SK-N-SH (cell line): ENCODE results near the gene MEGF10. TPM values are rescaled to one million over a fixed set of nuclear protein-coding genes. Genes with fewer than 3 reads are reported as not detected.

Source experiments
- CTCF ChIA-PET: fragments of 300-600, 350-600 bp; formaldehyde crosslinking; extraction: SDS; loops from one replicate; lab custom pipeline; 2021; lab: Yijun Ruan, JAX
- POLR2A ChIA-PET: fragments of 350-600 bp; sonication (Branson Sonifier 250); formaldehyde crosslinking; extraction: SDS; loops from one replicate; lab custom pipeline; 2020; ENCODE audit warnings: antibody characterized with exemption, inconsistent platforms; lab: Yijun Ruan, JAX
- DNase-seq: peaks from one replicate; pipeline ENCODE4 v3.0.0; 2012
- H2AFZ ChIP-seq: fragments of 200-600 bp; sonication (generic); 2 replicates; pipeline ENCODE4 v1.8.1; 2016; ENCODE audit warnings: antibody characterized with exemption, mild to moderate bottlenecking, low read depth
- H3F3A ChIP-seq: fragments of 200-600 bp; sonication (generic); replicated peaks from 2 replicates; pipeline ENCODE3; 2016; ENCODE audit warnings: antibody characterized with exemption, mild to moderate bottlenecking; ENCODE audit not compliant: insufficient read depth
- H3K27ac ChIP-seq, 2 experiments: fragments of 200-500 bp in 1 of 2; fragments of 200-600 bp in 1 of 2; sonication (Bioruptor generic) in 1 of 2; sonication (generic), shearing (Covaris generic) in 1 of 2; 2 replicates each; pipeline versions ENCODE4 v1.5.1 to v1.6.1; 2014 to 2016; ENCODE audit warnings: low read depth in 2 of 2, inconsistent platforms in 1 of 2, low read length in 1 of 2, mild to moderate bottlenecking in 1 of 2, mixed read lengths in 1 of 2
- H3K27me3 ChIP-seq: fragments of 200-600 bp; sonication (generic), shearing (Covaris generic); 2 replicates; pipeline ENCODE4 v1.6.1; 2016; ENCODE audit warnings: mixed run types; ENCODE audit not compliant: insufficient read depth
- H3K36me3 ChIP-seq, 2 experiments: fragments of 200-500 bp in 1 of 2; fragments of 200-600 bp in 1 of 2; sonication (Bioruptor generic) in 1 of 2; sonication (generic) in 1 of 2; replicated peaks in 1 of 2; 2 replicates each; pipeline versions ENCODE3 to v1.5.1; 2014 to 2016; ENCODE audit warnings: low read length in 1 of 2, mild to moderate bottlenecking in 1 of 2; ENCODE audit not compliant: insufficient read depth in 2 of 2, control insufficient read depth in 1 of 2
- H3K4me1 ChIP-seq, 2 experiments: fragments of 200-500 bp in 1 of 2; fragments of 200-600 bp in 1 of 2; sonication (Bioruptor generic) in 1 of 2; sonication (generic), shearing (Covaris generic) in 1 of 2; 2 replicates each; pipeline versions ENCODE4 v1.5.1 to v1.6.1; 2014 to 2016; ENCODE audit warnings: low read depth in 1 of 2, low read length in 1 of 2, mixed run types in 1 of 2; ENCODE audit not compliant: insufficient read depth in 2 of 2, control insufficient read depth in 1 of 2
- H3K4me2 ChIP-seq: fragments of 200-600 bp; sonication (generic), shearing (Covaris generic); 2 replicates; pipeline ENCODE4 v1.6.1; 2017; ENCODE audit warnings: mixed run types
- H3K4me3 ChIP-seq, 2 experiments: fragments of 200-500 bp in 1 of 2; fragments of 200-600 bp in 1 of 2; sonication (Bioruptor generic) in 1 of 2; sonication (generic), shearing (Covaris generic) in 1 of 2; 2 replicates each; pipeline versions ENCODE4 v1.5.1 to v1.8.1; 2014 to 2016; ENCODE audit warnings: low read depth in 2 of 2, inconsistent platforms in 1 of 2, low read length in 1 of 2, mild to moderate bottlenecking in 1 of 2, mixed read lengths in 1 of 2, moderate library complexity in 1 of 2
- H3K79me2 ChIP-seq: fragments of 200-600 bp; sonication (generic); 2 replicates; pipeline ENCODE4 v1.8.1; 2017; ENCODE audit warnings: mild to moderate bottlenecking; ENCODE audit not compliant: insufficient read depth
- H3K9ac ChIP-seq: fragments of 200-600 bp; sonication (generic); 2 replicates; pipeline ENCODE4 v1.6.1; 2017; ENCODE audit warnings: mixed run types
- H3K9me2 ChIP-seq: fragments of 200-600 bp; sonication (generic); 2 replicates; pipeline ENCODE4 v1.6.1; 2017; ENCODE audit warnings: mixed run types
- H3K9me3 ChIP-seq: fragments of 200-600 bp; sonication (generic); 2 replicates; pipeline ENCODE4 v1.6.1; 2017; ENCODE audit warnings: mixed run types, mild to moderate bottlenecking, moderate library complexity
- H4K20me1 ChIP-seq: fragments of 200-600 bp; sonication (generic); 2 replicates; pipeline ENCODE4 v1.6.1; 2017; ENCODE audit warnings: mild to moderate bottlenecking, mixed run types; ENCODE audit not compliant: insufficient read depth
- FOXM1 ChIP-seq: IDR thresholded peaks from 2 replicates; pipeline ENCODE4 v1.4.0; 2012; ENCODE audit warnings: low read depth, mild to moderate bottlenecking
- JUND ChIP-seq: IDR thresholded peaks from 2 replicates; pipeline ENCODE4 v1.4.0; 2012
- MXI1 ChIP-seq: IDR thresholded peaks from 2 replicates; pipeline ENCODE4 v1.6.1; 2012; ENCODE audit warnings: mild to moderate bottlenecking, low read depth, low read length, improper control_type of control experiment
- NFIC ChIP-seq: IDR thresholded peaks from 2 replicates; pipeline ENCODE4 v1.4.0; 2012; ENCODE audit warnings: borderline replicate concordance
- RAD21 ChIP-seq: IDR thresholded peaks from 2 replicates; pipeline ENCODE4 v1.6.1; 2012; ENCODE audit warnings: mild to moderate bottlenecking, low read length
- RCOR1 ChIP-seq: fragments of 150-350 bp; IDR thresholded peaks from 2 replicates; pipeline ENCODE4 v1.6.1; 2017; ENCODE audit warnings: antibody characterized with exemption, low read length
- RFX5 ChIP-seq: IDR thresholded peaks from 2 replicates; pipeline ENCODE4 v1.6.1; 2012; ENCODE audit warnings: mild to moderate bottlenecking, improper control_type of control experiment, low read length
- RXRA ChIP-seq: IDR thresholded peaks from 2 replicates; pipeline ENCODE4 v1.4.0; 2012; ENCODE audit warnings: low read depth, mild to moderate bottlenecking, borderline replicate concordance
- TAF1 ChIP-seq: IDR thresholded peaks from 2 replicates; pipeline ENCODE4 v1.6.1; 2012; ENCODE audit warnings: low read depth, mild to moderate bottlenecking, low read length, moderate library complexity, borderline replicate concordance
- TEAD4 ChIP-seq: IDR thresholded peaks from 2 replicates; pipeline ENCODE4 v1.4.0; 2012; ENCODE audit warnings: mild to moderate bottlenecking, borderline replicate concordance; ENCODE audit not compliant: insufficient read depth
- WGBS: methylation state at CpG from one replicate; pipeline ENCODE4 v1.1.6; 2017; ENCODE audit warnings: low lambda C conversion rate; 5-methylcytosine and 5-hydroxymethylcytosine counted together
- polyA plus RNA-seq, 3 experiments: library from polyadenylated mRNA; depleted of rRNA; stranded (reverse); fragments of >200 nt; gene quantifications; 2 replicates each; pipeline ENCODE4 v1.2.3, GENCODE V29; 2012
- TF ChIP-seq, protein P1 (sequence below): IDR thresholded peaks from 2 replicates; pipeline ENCODE4; 2012
- TF ChIP-seq, protein P2 (sequence below): IDR thresholded peaks from 2 replicates; pipeline ENCODE4 v1.4.0; 2012; ENCODE audit warnings: low read depth, borderline replicate concordance
- TF ChIP-seq, protein P3 (sequence below): IDR thresholded peaks from 2 replicates; pipeline ENCODE4 v1.4.0; 2012; ENCODE audit warnings: low read depth
- TF ChIP-seq, protein P4 (sequence below): fragments of 150-350 bp; IDR thresholded peaks from 2 replicates; pipeline ENCODE4 v1.6.1; 2016; ENCODE audit warnings: mild to moderate bottlenecking, low read depth, low read length
- TF ChIP-seq, protein P5 (sequence below): fragments of 200-600 bp; sonication (generic); IDR thresholded peaks from 2 replicates; pipeline ENCODE4 v1.6.1; 2017; ENCODE audit warnings: antibody characterized with exemption, mild to moderate bottlenecking, moderate library complexity

Gene MEGF10
- polyA plus RNA-seq, 1 of the 3 experiments (the other 2 are of a cell fraction) = 1.1 TPM

DNA sequence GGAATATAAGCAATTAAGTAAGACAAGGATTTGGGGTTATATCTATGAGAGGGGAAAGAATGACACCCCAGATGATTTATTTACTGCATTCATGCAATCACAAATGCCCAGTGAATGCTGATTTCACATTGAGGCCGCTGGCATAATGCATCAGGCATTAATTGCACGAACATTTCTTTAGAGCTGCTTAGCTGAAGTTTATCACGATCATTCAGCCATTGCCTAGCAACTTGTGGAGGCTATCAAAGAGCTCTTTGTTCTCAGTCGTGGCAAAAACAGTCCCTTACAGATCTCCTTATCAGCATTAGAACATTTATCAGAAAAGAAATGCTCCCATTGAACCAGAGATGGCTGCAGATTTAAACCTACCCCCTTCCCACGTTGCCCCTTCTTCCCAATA, 138.2 kb downstream of the MEGF10 start:
- Histone ChIP-seq H3K27ac (no peak overlapping the region), H3K79me2 (no peaks in the 10 kb centered on the region), H3K27me3 (no peaks in the 10 kb centered on the region), H3K36me3 (no peaks in the 10 kb centered on the region), H4K20me1 (no peaks in the 10 kb centered on the region), H2AFZ (no peak overlapping the region), H3K4me1 (peaks cover 0 to 16% of the 10 kb centered on the region in 2 experiments; a peak in 2 of 4 replicates), H3K4me2 (no peak overlapping the region), H3F3A (no peaks in the 10 kb centered on the region), H3K9me3 (no peaks in the 10 kb centered on the region), H3K4me3 (no peak overlapping the region), H3K9me2 (no peaks in the 10 kb centered on the region), H3K9ac (no peak overlapping the region)
- TF ChIP-seq, protein P1, sequence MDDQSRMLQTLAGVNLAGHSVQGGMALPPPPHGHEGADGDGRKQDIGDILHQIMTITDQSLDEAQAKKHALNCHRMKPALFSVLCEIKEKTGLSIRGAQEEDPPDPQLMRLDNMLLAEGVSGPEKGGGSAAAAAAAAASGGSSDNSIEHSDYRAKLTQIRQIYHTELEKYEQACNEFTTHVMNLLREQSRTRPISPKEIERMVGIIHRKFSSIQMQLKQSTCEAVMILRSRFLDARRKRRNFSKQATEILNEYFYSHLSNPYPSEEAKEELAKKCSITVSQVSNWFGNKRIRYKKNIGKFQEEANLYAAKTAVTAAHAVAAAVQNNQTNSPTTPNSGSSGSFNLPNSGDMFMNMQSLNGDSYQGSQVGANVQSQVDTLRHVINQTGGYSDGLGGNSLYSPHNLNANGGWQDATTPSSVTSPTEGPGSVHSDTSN = no peak
- no peak for TF ChIP-seq RAD21
- TF ChIP-seq JUND = no peak
- TF ChIP-seq, protein P2, sequence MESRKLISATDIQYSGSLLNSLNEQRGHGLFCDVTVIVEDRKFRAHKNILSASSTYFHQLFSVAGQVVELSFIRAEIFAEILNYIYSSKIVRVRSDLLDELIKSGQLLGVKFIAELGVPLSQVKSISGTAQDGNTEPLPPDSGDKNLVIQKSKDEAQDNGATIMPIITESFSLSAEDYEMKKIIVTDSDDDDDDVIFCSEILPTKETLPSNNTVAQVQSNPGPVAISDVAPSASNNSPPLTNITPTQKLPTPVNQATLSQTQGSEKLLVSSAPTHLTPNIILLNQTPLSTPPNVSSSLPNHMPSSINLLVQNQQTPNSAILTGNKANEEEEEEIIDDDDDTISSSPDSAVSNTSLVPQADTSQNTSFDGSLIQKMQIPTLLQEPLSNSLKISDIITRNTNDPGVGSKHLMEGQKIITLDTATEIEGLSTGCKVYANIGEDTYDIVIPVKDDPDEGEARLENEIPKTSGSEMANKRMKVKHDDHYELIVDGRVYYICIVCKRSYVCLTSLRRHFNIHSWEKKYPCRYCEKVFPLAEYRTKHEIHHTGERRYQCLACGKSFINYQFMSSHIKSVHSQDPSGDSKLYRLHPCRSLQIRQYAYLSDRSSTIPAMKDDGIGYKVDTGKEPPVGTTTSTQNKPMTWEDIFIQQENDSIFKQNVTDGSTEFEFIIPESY = no peak
- TF ChIP-seq FOXM1 = no peak
- TF ChIP-seq TAF1 = no peak
- TF ChIP-seq, protein P3, sequence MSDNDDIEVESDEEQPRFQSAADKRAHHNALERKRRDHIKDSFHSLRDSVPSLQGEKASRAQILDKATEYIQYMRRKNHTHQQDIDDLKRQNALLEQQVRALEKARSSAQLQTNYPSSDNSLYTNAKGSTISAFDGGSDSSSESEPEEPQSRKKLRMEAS = no peak
- no peak for TF ChIP-seq TEAD4
- no peak for TF ChIP-seq MXI1
- no peak for TF ChIP-seq RXRA
- TF ChIP-seq NFIC = no peak
- TF ChIP-seq, protein P4, sequence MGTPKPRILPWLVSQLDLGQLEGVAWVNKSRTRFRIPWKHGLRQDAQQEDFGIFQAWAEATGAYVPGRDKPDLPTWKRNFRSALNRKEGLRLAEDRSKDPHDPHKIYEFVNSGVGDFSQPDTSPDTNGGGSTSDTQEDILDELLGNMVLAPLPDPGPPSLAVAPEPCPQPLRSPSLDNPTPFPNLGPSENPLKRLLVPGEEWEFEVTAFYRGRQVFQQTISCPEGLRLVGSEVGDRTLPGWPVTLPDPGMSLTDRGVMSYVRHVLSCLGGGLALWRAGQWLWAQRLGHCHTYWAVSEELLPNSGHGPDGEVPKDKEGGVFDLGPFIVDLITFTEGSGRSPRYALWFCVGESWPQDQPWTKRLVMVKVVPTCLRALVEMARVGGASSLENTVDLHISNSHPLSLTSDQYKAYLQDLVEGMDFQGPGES = no peak
- TF ChIP-seq RCOR1 = no peak
- CTCF ChIA-PET = no interaction called here
- POLR2A ChIA-PET = no interaction called here
- 64% methylated on average over 5 of the region's 5 CpGs for WGBS
- DNase-seq = no peak

DNA sequence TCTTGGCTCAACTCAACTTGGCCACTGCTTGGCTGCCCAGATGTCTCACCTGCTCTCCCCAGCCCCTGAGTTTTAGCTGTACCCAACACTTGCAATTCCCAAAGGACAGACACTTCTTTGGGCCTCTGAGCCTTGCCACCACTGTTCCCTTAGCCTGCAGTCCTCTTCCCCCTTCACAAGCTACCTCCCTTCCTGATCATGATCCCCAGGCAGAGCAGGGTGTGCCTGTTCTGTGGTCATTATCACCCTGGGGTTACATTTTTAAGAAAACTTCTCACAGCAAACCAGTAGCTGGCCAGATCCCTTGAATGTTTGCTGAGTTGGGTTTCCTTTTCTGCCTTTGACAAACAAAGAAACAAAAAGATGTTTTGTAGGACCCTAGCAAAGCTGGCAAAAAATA, 139.3 kb downstream of the MEGF10 start:
- H3K4me1 ChIP-seq = peaks cover 0 to 16% of the 10 kb centered on the region in 2 experiments; a peak in 2 of 4 replicates
- H3K79me2 ChIP-seq = no peaks in the 10 kb centered on the region
- no peaks in the 10 kb centered on the region for H4K20me1 ChIP-seq
- POLR2A ChIA-PET = no interaction called here
- no peak overlapping the region for H3K4me3 ChIP-seq
- H3K9me2 ChIP-seq = no peaks in the 10 kb centered on the region
- no peaks in the 10 kb centered on the region for H3F3A ChIP-seq
- H3K4me2 ChIP-seq = no peak overlapping the region
- H3K27ac ChIP-seq = no peak overlapping the region
- CTCF ChIA-PET = interaction anchor here (0.7 to 2.1 kb wide), 2 partner anchors 63 to 372 kb away, joined by 3 to 5 read pairs; no protein-coding TSS in a partner anchor
- H3K9me3 ChIP-seq = no peaks in the 10 kb centered on the region
- DNase-seq = no peak
- H3K36me3 ChIP-seq = no peaks in the 10 kb centered on the region
- no peak overlapping the region for H3K9ac ChIP-seq
- TF ChIP-seq, protein P1 = no peak
- TF ChIP-seq, protein P5, sequence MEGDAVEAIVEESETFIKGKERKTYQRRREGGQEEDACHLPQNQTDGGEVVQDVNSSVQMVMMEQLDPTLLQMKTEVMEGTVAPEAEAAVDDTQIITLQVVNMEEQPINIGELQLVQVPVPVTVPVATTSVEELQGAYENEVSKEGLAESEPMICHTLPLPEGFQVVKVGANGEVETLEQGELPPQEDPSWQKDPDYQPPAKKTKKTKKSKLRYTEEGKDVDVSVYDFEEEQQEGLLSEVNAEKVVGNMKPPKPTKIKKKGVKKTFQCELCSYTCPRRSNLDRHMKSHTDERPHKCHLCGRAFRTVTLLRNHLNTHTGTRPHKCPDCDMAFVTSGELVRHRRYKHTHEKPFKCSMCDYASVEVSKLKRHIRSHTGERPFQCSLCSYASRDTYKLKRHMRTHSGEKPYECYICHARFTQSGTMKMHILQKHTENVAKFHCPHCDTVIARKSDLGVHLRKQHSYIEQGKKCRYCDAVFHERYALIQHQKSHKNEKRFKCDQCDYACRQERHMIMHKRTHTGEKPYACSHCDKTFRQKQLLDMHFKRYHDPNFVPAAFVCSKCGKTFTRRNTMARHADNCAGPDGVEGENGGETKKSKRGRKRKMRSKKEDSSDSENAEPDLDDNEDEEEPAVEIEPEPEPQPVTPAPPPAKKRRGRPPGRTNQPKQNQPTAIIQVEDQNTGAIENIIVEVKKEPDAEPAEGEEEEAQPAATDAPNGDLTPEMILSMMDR = no peak
- no peak for TF ChIP-seq RFX5
- no peak for TF ChIP-seq RCOR1
- H2AFZ ChIP-seq = no peak overlapping the region
- H3K27me3 ChIP-seq = no peaks in the 10 kb centered on the region
